HCT116 (cell line): ENCODE results near the gene SNX10. TPM values are rescaled to one million over a fixed set of nuclear protein-coding genes. Genes with fewer than 3 reads are reported as not detected.

Experiments
- ATAC-seq: fragments of 200-7000 bp; cut with Tn5 transposase; 2 replicates; pipeline ENCODE4 v1.9.1; 2020; ENCODE audit warnings: mild to moderate bottlenecking, moderate library complexity
- BruUV-seq: library from RNA; stranded (reverse); fragments of 400-500 nt; replicated peaks from 2 replicates; lab custom pipeline; 2021; lab: Mats Ljungman, UMichigan
- CTCF ChIA-PET: fragments of 300-600 bp; sonication (Branson Sonifier 250); formaldehyde crosslinking; loops from one replicate; lab custom pipeline; 2021; ENCODE audit warnings: antibody characterized with exemption; lab: Charles Lee
- POLR2A ChIA-PET: fragments of 300-600, 350-600 bp; sonication (Branson Sonifier 250); formaldehyde crosslinking; loops from one replicate; lab custom pipeline; 2021; ENCODE audit warnings: antibody characterized with exemption; lab: Charles Lee
- RAD21 ChIA-PET, 2 experiments: fragments of 300-600 bp; sonication (Branson Sonifier 250); formaldehyde crosslinking; loops; one replicate each; lab custom pipeline; 2023; ENCODE audit warnings: low total read pairs in 2 of 2; ENCODE audit not compliant: uncharacterized antibody in 2 of 2, unreplicated experiment in 2 of 2, low non-redundant PET in 1 of 2; lab: Charles Lee
- DNase-seq: peaks from one replicate; pipeline ENCODE4 v3.0.0-alpha.2; 2010; ENCODE audit warnings: low read depth, low spot score
- H2AFZ ChIP-seq: fragments of 200-600 bp; shearing (Covaris generic), sonication (generic); 2 replicates; pipeline ENCODE4 v1.6.1; 2017; ENCODE audit warnings: low read depth, mixed run types, mixed read lengths, antibody characterized with exemption, low read length; ENCODE audit not compliant: poor library complexity, severe bottlenecking
- H3K27ac ChIP-seq: 2 replicates; pipeline ENCODE4 v1.5.1; 2012; ENCODE audit warnings: low read depth, low read length
- H3K27me3 ChIP-seq: fragments of 200-600 bp; sonication (generic); 2 replicates; pipeline ENCODE4 v1.6.1; 2016; ENCODE audit warnings: mixed run types, low read length, mixed read lengths; ENCODE audit not compliant: insufficient read depth
- H3K36me3 ChIP-seq, 2 experiments: fragments of 200-500 bp in 1 of 2; fragments of 200-600 bp in 1 of 2; sonication (Bioruptor generic) in 1 of 2; sonication (generic) in 1 of 2; 2 replicates each; pipeline versions ENCODE4 v1.5.1 to v1.6.1; 2014 to 2016; ENCODE audit warnings: low read length in 2 of 2, inconsistent platforms in 1 of 2, mixed read lengths in 1 of 2, mixed run types in 1 of 2; ENCODE audit not compliant: insufficient read depth in 2 of 2, control insufficient read depth in 1 of 2
- H3K4me1 ChIP-seq, 2 experiments: fragments of 200-600 bp in 1 of 2; sonication (generic) in 1 of 2; 2 replicates each; pipeline versions ENCODE4 v1.5.1 to v1.6.1; 2012 to 2017; ENCODE audit warnings: low read length in 2 of 2, inconsistent platforms in 1 of 2, mild to moderate bottlenecking in 1 of 2, mixed read lengths in 1 of 2, mixed run types in 1 of 2, moderate library complexity in 1 of 2; ENCODE audit not compliant: insufficient read depth in 2 of 2, control insufficient read depth in 1 of 2
- H3K4me2 ChIP-seq: fragments of 200-600 bp; sonication (generic); 2 replicates; pipeline ENCODE4 v1.6.1; 2017; ENCODE audit warnings: mixed run types, low read length, mixed read lengths
- H3K4me3 ChIP-seq, 2 experiments: fragments of 200-600 bp in 1 of 2; sonication (generic) in 1 of 2; replicated peaks in 1 of 2; 2 replicates each; pipeline ENCODE4 v1.5.1; 2011 to 2016; ENCODE audit warnings: low read length in 2 of 2, control low read depth in 1 of 2, low read depth in 1 of 2, mild to moderate bottlenecking in 1 of 2, mixed read lengths in 1 of 2, mixed run types in 1 of 2
- H3K79me2 ChIP-seq: fragments of 200-600 bp; sonication (generic); 2 replicates; pipeline ENCODE4 v1.6.1; 2017; ENCODE audit warnings: mild to moderate bottlenecking, mixed run types, low read length, moderate library complexity, mixed read lengths; ENCODE audit not compliant: insufficient read depth
- H3K9ac ChIP-seq: fragments of 200-600 bp; sonication (generic); 2 replicates; pipeline ENCODE4 v1.6.1; 2016; ENCODE audit warnings: low read length, mixed read lengths
- H3K9me2 ChIP-seq: fragments of 200-600 bp; sonication (generic), shearing (Covaris generic); 2 replicates; pipeline ENCODE4 v1.6.1; 2017; ENCODE audit warnings: mixed run types, mild to moderate bottlenecking, moderate library complexity; ENCODE audit not compliant: insufficient read depth
- H3K9me3 ChIP-seq, 2 experiments: fragments of 200-500 bp in 1 of 2; fragments of 200-600 bp in 1 of 2; sonication (Bioruptor generic) in 1 of 2; sonication (generic) in 1 of 2; 2 replicates each; pipeline ENCODE4 v1.6.1; 2014 to 2017; ENCODE audit warnings: low read length in 2 of 2, mixed read lengths in 2 of 2, inconsistent platforms in 1 of 2, low read depth in 1 of 2, mild to moderate bottlenecking in 1 of 2, mixed run types in 1 of 2, moderate library complexity in 1 of 2; ENCODE audit not compliant: control insufficient read depth in 1 of 2, insufficient read depth in 1 of 2
- H4K20me1 ChIP-seq: fragments of 200-600 bp; sonication (generic), shearing (Covaris generic); 2 replicates; pipeline ENCODE4 v1.6.1; 2017; ENCODE audit warnings: mixed run types, mild to moderate bottlenecking, moderate library complexity; ENCODE audit not compliant: insufficient read depth
- CBX3 ChIP-seq: IDR thresholded peaks from 2 replicates; pipeline ENCODE4 v1.6.1; 2012; ENCODE audit warnings: low read depth
- EGR1 ChIP-seq: IDR thresholded peaks from 2 replicates; pipeline ENCODE4 v1.6.1; 2012; ENCODE audit warnings: low read depth
- POLR2A ChIP-seq: IDR thresholded peaks from 2 replicates; pipeline ENCODE4 v1.7.0; 2011; ENCODE audit warnings: borderline replicate concordance; ENCODE audit not compliant: insufficient read depth, insufficient read length; ENCODE audit errors: extremely low read depth
- POLR2AphosphoS5 ChIP-seq: IDR thresholded peaks from 2 replicates; pipeline ENCODE4 v1.6.1; 2011; ENCODE audit warnings: mild to moderate bottlenecking, low read depth, low read length, moderate library complexity
- RAD21 ChIP-seq: IDR thresholded peaks from 2 replicates; pipeline ENCODE4 v1.6.1; 2012; ENCODE audit warnings: low read depth, mild to moderate bottlenecking
- TCF7L2 ChIP-seq: IDR thresholded peaks from 2 replicates; pipeline ENCODE4 v1.7.0; 2011; ENCODE audit warnings: borderline replicate concordance, inconsistent platforms; ENCODE audit not compliant: insufficient read depth, insufficient read length; ENCODE audit errors: extremely low read depth
- ZBTB33 ChIP-seq: IDR thresholded peaks from 2 replicates; pipeline ENCODE4 v1.6.1; 2011; ENCODE audit warnings: mild to moderate bottlenecking, low read length, moderate library complexity; ENCODE audit not compliant: insufficient replicate concordance; ENCODE audit errors: extremely low read depth
- intact Hi-C: fragments of 100-400 bp; cut with micrococcal nuclease; formaldehyde crosslinking; loops from 2 replicates; pipeline ENCODE4 v1.10.0; 2022
- total RNA-seq: library from RNA; stranded (reverse); gene quantifications from one replicate; pipeline ENCODE4 v1.2.1, GENCODE V29; 2021; ENCODE audit not compliant: unreplicated experiment

Gene SNX10
- total RNA-seq, 1 experiment from 2014 or later: 26.9 TPM

- TF ChIP-seq TCF7L2 (no peak), EGR1 (no peak), POLR2A (no peak)
- H3K4me2 ChIP-seq: no peak overlapping the region
- ATAC-seq (no peak), DNase-seq (no peak)
- no peaks in the 10 kb centered on the region for H3K27me3 ChIP-seq
- intact Hi-C loops: no loop called here
- no peaks in the 10 kb centered on the region for H3K79me2 ChIP-seq
- BruUV-seq: no TSS peak
- H3K36me3 ChIP-seq: no peaks in the 10 kb centered on the region
- ChIA-PET RAD21 (no interaction called here), CTCF (no interaction called here), POLR2A (no interaction called here)
- no peak overlapping the region for H2AFZ ChIP-seq
- no peaks in the 10 kb centered on the region for H3K9me2 ChIP-seq
- no peak overlapping the region for H3K27ac ChIP-seq
- no peak overlapping the region for H3K9ac ChIP-seq
- no peak overlapping the region for H3K4me3 ChIP-seq
- no peaks in the 10 kb centered on the region for H3K4me1 ChIP-seq
- H4K20me1 ChIP-seq: no peaks in the 10 kb centered on the region
- no peaks in the 10 kb centered on the region for H3K9me3 ChIP-seq
Measured at GRCh38 chr7:26309089-26309488, 17.4 kb downstream of the SNX10 start.

- no peak overlapping the region for H3K4me3 ChIP-seq
- DNase-seq (no peak), ATAC-seq (no peak)
- intact Hi-C loops: no loop called here
- no peak overlapping the region for H3K9ac ChIP-seq
- TF ChIP-seq TCF7L2 (no peak), POLR2AphosphoS5 (no peak), ZBTB33 (no peak), RAD21 (no peak), POLR2A (no peak), CBX3 (no peak)
- no peak overlapping the region for H3K27ac ChIP-seq
- no peaks in the 10 kb centered on the region for H3K9me3 ChIP-seq
- no peak overlapping the region for H3K4me2 ChIP-seq
- H3K27me3 ChIP-seq: no peaks in the 10 kb centered on the region
- H3K9me2 ChIP-seq: no peaks in the 10 kb centered on the region
- no peak overlapping the region for H2AFZ ChIP-seq
- POLR2A ChIA-PET: no interaction called here
- BruUV-seq: no TSS peak
- H3K79me2 ChIP-seq: no peaks in the 10 kb centered on the region
- H4K20me1 ChIP-seq: no peaks in the 10 kb centered on the region
- CTCF ChIA-PET: no interaction called here
- H3K36me3 ChIP-seq: no peaks in the 10 kb centered on the region
- RAD21 ChIA-PET: no interaction called here
- no peaks in the 10 kb centered on the region for H3K4me1 ChIP-seq
Measured at GRCh38 chr7:26311798-26312197, 20.1 kb downstream of the SNX10 start.
